Endothelial cell of umbilical vein (primary cell): ENCODE data around the gene PCNX1. TPM values are rescaled to one million over a fixed set of nuclear protein-coding genes. Genes with fewer than 3 reads are reported as not detected.

Source experiments
- BruUV-seq: library from RNA; stranded (reverse); fragments of 400-500 nt; replicated peaks from 2 replicates; lab custom pipeline; 2021; lab: Mats Ljungman, UMichigan
- CTCF ChIA-PET: fragments of 300-600, 350-600 bp; sonication (Branson Sonifier 250); formaldehyde crosslinking; loops from one replicate; lab custom pipeline; 2021; ENCODE audit warnings: antibody characterized with exemption, inconsistent platforms; lab: Charles Lee
- POLR2A ChIA-PET: fragments of 300-600, 350-600 bp; sonication (Branson Sonifier 250); formaldehyde crosslinking; loops from one replicate; lab custom pipeline; 2021; ENCODE audit warnings: antibody characterized with exemption, inconsistent platforms; lab: Charles Lee
- DNase-seq: peaks from one replicate; pipeline ENCODE4 v3.0.0-alpha.2; 2011; ENCODE audit warnings: low read depth, low spot score
- FAIRE-seq: peaks from 2 replicates; lab custom pipeline; 2011; peaks lifted over from hg19 to GRCh38; lab: Jason Lieb, UNC
- H2AFZ ChIP-seq: 2 replicates; pipeline ENCODE4 v1.6.0; 2012; ENCODE audit warnings: low read depth, low read length, control low read depth, inconsistent platforms
- H3K27ac ChIP-seq: 2 replicates; pipeline ENCODE4 v1.5.1; 2011; ENCODE audit warnings: low read depth, mild to moderate bottlenecking, control low read depth, low read length, moderate library complexity; ENCODE audit not compliant: insufficient read depth
- H3K27me3 ChIP-seq, 2 experiments: 2 replicates each; pipeline versions ENCODE4 v1.6.0 to v1.6.1; 2011; ENCODE audit warnings: low read length in 2 of 2, mixed read lengths in 1 of 2; ENCODE audit not compliant: control insufficient read depth in 2 of 2, insufficient read depth in 2 of 2
- H3K36me3 ChIP-seq, 2 experiments: 2 replicates in 1 of 2; 3 replicates in 1 of 2; pipeline ENCODE4 v1.5.1; 2011; ENCODE audit warnings: low read length in 2 of 2, mild to moderate bottlenecking in 1 of 2, moderate library complexity in 1 of 2; ENCODE audit not compliant: control insufficient read depth in 2 of 2, insufficient read depth in 2 of 2; ENCODE audit errors: extremely low read depth in 1 of 2
- H3K4me1 ChIP-seq: 3 replicates; pipeline ENCODE4 v1.5.1; 2011; ENCODE audit warnings: mild to moderate bottlenecking, low read length; ENCODE audit not compliant: control insufficient read depth, insufficient read depth; ENCODE audit errors: extremely low read depth
- H3K4me2 ChIP-seq: 2 replicates; pipeline ENCODE4 v1.6.1; 2011; ENCODE audit warnings: low read length, control low read depth, mixed read lengths; ENCODE audit not compliant: insufficient read depth
- H3K4me3 ChIP-seq, 3 experiments: fragments of 200-600 bp in 1 of 3; sonication (generic), shearing (Covaris generic) in 1 of 3; replicated peaks in 1 of 3; 2 replicates each; pipeline ENCODE4 v1.5.1; 2011 to 2016; ENCODE audit warnings: control low read depth in 3 of 3, low read length in 3 of 3, mild to moderate bottlenecking in 2 of 3, inconsistent platforms in 1 of 3, low read depth in 1 of 3, moderate library complexity in 1 of 3; ENCODE audit not compliant: insufficient read depth in 1 of 3
- H3K79me2 ChIP-seq: 2 replicates; pipeline ENCODE4 v1.6.0; 2012; ENCODE audit warnings: low read length, inconsistent platforms; ENCODE audit not compliant: control insufficient read depth, insufficient read depth
- H3K9ac ChIP-seq: replicated peaks from 2 replicates; pipeline ENCODE3; 2011; ENCODE audit warnings: low read length, control low read depth; ENCODE audit not compliant: insufficient read depth; ENCODE audit errors: extremely low read depth
- H3K9me1 ChIP-seq: replicated peaks from 3 replicates; pipeline ENCODE4 v1.6.0; 2011; ENCODE audit warnings: mild to moderate bottlenecking, low read length; ENCODE audit not compliant: control insufficient read depth, insufficient read depth; ENCODE audit errors: extremely low read depth
- H3K9me3 ChIP-seq: replicated peaks from 2 replicates; pipeline ENCODE4 v1.5.1; 2012; ENCODE audit warnings: low read length, inconsistent platforms; ENCODE audit not compliant: control insufficient read depth, insufficient read depth
- H4K20me1 ChIP-seq: replicated peaks from 2 replicates; pipeline ENCODE3; 2011; ENCODE audit warnings: mild to moderate bottlenecking, low read length; ENCODE audit not compliant: control insufficient read depth, insufficient read depth; ENCODE audit errors: extremely low read depth
- EZH2 ChIP-seq: IDR thresholded peaks from 2 replicates; pipeline ENCODE4 v1.6.1; 2012; ENCODE audit warnings: borderline replicate concordance, low read depth, mild to moderate bottlenecking, moderate library complexity, low read length, inconsistent platforms; ENCODE audit not compliant: severe bottlenecking
- FOS ChIP-seq: IDR thresholded peaks from 2 replicates; pipeline ENCODE4 v1.6.1; 2011; ENCODE audit warnings: mild to moderate bottlenecking, low read length, moderate library complexity, borderline replicate concordance; ENCODE audit not compliant: insufficient read depth
- GATA2 ChIP-seq: IDR thresholded peaks from 2 replicates; pipeline ENCODE4 v1.7.0; 2011; ENCODE audit warnings: low read depth, mild to moderate bottlenecking, moderate library complexity, mixed read lengths, low read length; ENCODE audit not compliant: insufficient read length, insufficient read depth
- JUN ChIP-seq: IDR thresholded peaks from 2 replicates; pipeline ENCODE4 v1.6.1; 2011; ENCODE audit warnings: borderline replicate concordance, low read depth; ENCODE audit not compliant: insufficient read length, insufficient read depth
- MAX ChIP-seq: IDR thresholded peaks from 2 replicates; pipeline ENCODE4 v1.6.1; 2011; ENCODE audit not compliant: insufficient read depth, insufficient read length
- MYC ChIP-seq: IDR thresholded peaks from one replicate; pipeline ENCODE4 v1.6.1; 2011; ENCODE audit warnings: mild to moderate bottlenecking, low read depth, low read length
- POLR2A ChIP-seq: IDR thresholded peaks from 2 replicates; pipeline ENCODE4 v1.6.1; 2012; ENCODE audit warnings: low read depth, mild to moderate bottlenecking, control low read depth, low read length
- POLR2AphosphoS5 ChIP-seq: IDR thresholded peaks from 2 replicates; pipeline ENCODE4 v1.6.1; 2012; ENCODE audit warnings: low read depth, mild to moderate bottlenecking, control low read depth, low read length, moderate library complexity; ENCODE audit not compliant: insufficient read depth
- dilution Hi-C: fragments of 300-500 bp; cut with MboI; formaldehyde crosslinking; loops from one replicate; pipeline ENCODE4 v1.15.0; 2019; ENCODE audit warnings: low sequenced_read_pairs; ENCODE audit not compliant: extremely low pct_ligation_motif_present
- intact Hi-C: fragments of 100-400 bp; cut with micrococcal nuclease; formaldehyde crosslinking; loops from one replicate; pipeline ENCODE4 v1.10.0; 2022
- polyA plus RNA-seq, 4 experiments: library from polyadenylated mRNA; depleted of rRNA in 3 of 4; stranded (reverse) in 3 of 4; unstranded in 1 of 4; fragments of >200 nt; gene quantifications; 2 replicates each; pipeline versions ENCODE4 v1.2.1 to v1.2.3, GENCODE V29; 2011 to 2012; ENCODE audit warnings: missing spikeins in 1 of 4
- total RNA-seq: library from RNA; stranded (reverse); gene quantifications from 2 replicates; pipeline ENCODE4 v1.2.3, GENCODE V29; 2021
- TF ChIP-seq, protein P1 (sequence below), 2 donors: IDR thresholded peaks; 1 replicate in 1 of 2; 2 replicates in 1 of 2; pipeline ENCODE4 v1.5.1; 2011; ENCODE audit warnings: low read length in 2 of 2, mild to moderate bottlenecking in 2 of 2, moderate library complexity in 2 of 2, control low read depth in 1 of 2, inconsistent platforms in 1 of 2, low read depth in 1 of 2; ENCODE audit not compliant: insufficient read depth in 1 of 2; ENCODE audit errors: extremely low read depth in 1 of 2

PCNX1 gene
- total and polyA plus RNA-seq, 2 donors (not counting 3 experiments of a cell fraction or from before 2014, with no cell fraction given): 21.4 to 40.5 TPM

DNA sequence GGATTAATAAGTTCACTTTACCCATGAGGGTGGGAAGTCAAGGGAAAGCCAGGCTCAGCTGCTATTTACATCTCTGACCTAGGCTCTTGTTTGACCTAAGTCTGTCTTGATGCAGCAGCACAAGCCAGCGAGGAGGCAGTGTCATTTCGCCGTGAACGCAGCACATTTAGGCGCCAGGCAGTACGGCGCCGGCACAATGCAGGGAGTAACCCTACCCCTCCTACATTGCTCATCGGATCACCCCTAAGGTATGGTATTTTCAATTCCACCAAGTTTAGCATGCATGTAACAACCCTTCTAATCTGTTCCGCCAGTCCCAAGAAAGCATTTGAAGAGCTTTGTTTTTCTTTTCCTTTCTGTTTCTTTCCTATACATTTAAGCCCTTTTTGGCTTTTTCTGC is 81.2 kb downstream of the PCNX1 start:
- Histone ChIP-seq H3K27ac (no peak overlapping the region), H3K4me1 (no peaks in the 10 kb centered on the region), H2AFZ (no peak overlapping the region), H3K27me3 (no peaks in the 10 kb centered on the region), H3K9ac (no peak overlapping the region), H3K79me2 (peaks cover 6% of the 10 kb centered on the region), H3K9me3 (no peaks in the 10 kb centered on the region), H4K20me1 (no peaks in the 10 kb centered on the region), H3K4me3 (no peak overlapping the region), H3K36me3 (no peaks in the 10 kb centered on the region), H3K9me1 (no peaks in the 10 kb centered on the region), H3K4me2 (no peak overlapping the region)
- DNase-seq (no peak), FAIRE-seq (no peak)
- dilution Hi-C loops: no loop called here
- ChIA-PET POLR2A (no interaction called here), CTCF (interaction anchor here (1.2 to 2.3 kb wide), 2 partner anchors 8 to 22 kb away, joined by 3 to 6 read pairs; no protein-coding TSS in a partner anchor)
- intact Hi-C loops: no loop called here
- no TSS peak for BruUV-seq
- TF ChIP-seq GATA2 (no peak), MYC (no peak), EZH2 (no peak), POLR2AphosphoS5 (no peak), MAX (no peak), POLR2A (no peak), JUN (no peak), FOS (no peak)
- TF ChIP-seq, protein P1, sequence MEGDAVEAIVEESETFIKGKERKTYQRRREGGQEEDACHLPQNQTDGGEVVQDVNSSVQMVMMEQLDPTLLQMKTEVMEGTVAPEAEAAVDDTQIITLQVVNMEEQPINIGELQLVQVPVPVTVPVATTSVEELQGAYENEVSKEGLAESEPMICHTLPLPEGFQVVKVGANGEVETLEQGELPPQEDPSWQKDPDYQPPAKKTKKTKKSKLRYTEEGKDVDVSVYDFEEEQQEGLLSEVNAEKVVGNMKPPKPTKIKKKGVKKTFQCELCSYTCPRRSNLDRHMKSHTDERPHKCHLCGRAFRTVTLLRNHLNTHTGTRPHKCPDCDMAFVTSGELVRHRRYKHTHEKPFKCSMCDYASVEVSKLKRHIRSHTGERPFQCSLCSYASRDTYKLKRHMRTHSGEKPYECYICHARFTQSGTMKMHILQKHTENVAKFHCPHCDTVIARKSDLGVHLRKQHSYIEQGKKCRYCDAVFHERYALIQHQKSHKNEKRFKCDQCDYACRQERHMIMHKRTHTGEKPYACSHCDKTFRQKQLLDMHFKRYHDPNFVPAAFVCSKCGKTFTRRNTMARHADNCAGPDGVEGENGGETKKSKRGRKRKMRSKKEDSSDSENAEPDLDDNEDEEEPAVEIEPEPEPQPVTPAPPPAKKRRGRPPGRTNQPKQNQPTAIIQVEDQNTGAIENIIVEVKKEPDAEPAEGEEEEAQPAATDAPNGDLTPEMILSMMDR (IDR thresholded peaks at IDR 0.05; ENCODE audit: extremely low read depth in 1 of 2, insufficient read depth in 1 of 2, low read depth in 1 of 2, low read length in 2 of 2): no peak
